ENCODE measurements around the gene ARHGEF5.
"Not testable (repeated sequence)": the region's sequence is repeated elsewhere in the genome, so short reads cannot be mapped to it uniquely, and the experiment has no call there.

ARHGEF5 gene

GRCh38 chr7:144403649-144404061 lies 48.5 kb downstream of the ARHGEF5 start, which contains the start of gene NOBOX:
TSS of gene NOBOX (minus strand) at chr7:144403693.
- Histone ChIP-seq H3K4me3 (ENCODE audit: low read length) (no peak within 1 kb of the TSS), H3K9me3 (ENCODE audit: control insufficient read depth, low read length) (no peaks in the 10 kb centered on the region), H3K36me3 (ENCODE audit: control insufficient read depth, insufficient read depth, low read length, severe bottlenecking) (no peaks in the 10 kb centered on the region), H3K27me3 (replicated peaks; ENCODE audit: control insufficient read depth, insufficient read depth, low read length) (peaks cover 23% of the 10 kb centered on the region), H3K4me1 (ENCODE audit: control insufficient read depth, insufficient read depth, low read length) (no peaks in the 10 kb centered on the region), H3K9ac (ENCODE audit: low read length) (no peak within 1 kb of the TSS)
- DNase-seq (ENCODE audit: low read depth) = no peak

DNA sequence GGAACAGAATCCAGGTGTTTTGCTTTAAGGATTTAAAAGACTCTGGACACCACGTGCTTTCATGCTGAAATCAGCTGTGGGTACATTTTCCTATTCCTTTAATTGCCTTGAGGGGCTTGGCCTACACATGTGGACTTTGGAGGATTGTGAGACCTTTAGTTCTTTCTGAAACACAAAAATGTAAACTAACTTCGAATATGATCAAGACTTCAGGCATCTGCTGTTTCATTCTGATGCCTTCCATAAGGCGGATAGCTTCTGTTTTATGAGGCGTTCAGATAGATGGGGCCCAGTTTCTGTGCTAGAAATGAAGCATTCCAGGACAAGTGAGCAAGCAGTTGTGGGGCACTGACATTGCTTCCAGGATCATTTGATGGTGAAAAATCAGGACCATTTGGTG lies 49.7 kb downstream of the ARHGEF5 start:
- Histone ChIP-seq H3K27me3 (replicated peaks; ENCODE audit: control insufficient read depth, insufficient read depth, low read length) (peaks cover 14% of the 10 kb centered on the region), H3K36me3 (ENCODE audit: control insufficient read depth, insufficient read depth, low read length, severe bottlenecking) (no peaks in the 10 kb centered on the region), H3K4me3 (ENCODE audit: low read length) (no peak overlapping the region), H3K9ac (ENCODE audit: low read length) (no peak overlapping the region), H3K9me3 (ENCODE audit: control insufficient read depth, low read length) (no peaks in the 10 kb centered on the region), H3K4me1 (ENCODE audit: control insufficient read depth, insufficient read depth, low read length) (no peaks in the 10 kb centered on the region)
- peak; percentile 43 for DNase-seq (ENCODE audit: low read depth)

DNA sequence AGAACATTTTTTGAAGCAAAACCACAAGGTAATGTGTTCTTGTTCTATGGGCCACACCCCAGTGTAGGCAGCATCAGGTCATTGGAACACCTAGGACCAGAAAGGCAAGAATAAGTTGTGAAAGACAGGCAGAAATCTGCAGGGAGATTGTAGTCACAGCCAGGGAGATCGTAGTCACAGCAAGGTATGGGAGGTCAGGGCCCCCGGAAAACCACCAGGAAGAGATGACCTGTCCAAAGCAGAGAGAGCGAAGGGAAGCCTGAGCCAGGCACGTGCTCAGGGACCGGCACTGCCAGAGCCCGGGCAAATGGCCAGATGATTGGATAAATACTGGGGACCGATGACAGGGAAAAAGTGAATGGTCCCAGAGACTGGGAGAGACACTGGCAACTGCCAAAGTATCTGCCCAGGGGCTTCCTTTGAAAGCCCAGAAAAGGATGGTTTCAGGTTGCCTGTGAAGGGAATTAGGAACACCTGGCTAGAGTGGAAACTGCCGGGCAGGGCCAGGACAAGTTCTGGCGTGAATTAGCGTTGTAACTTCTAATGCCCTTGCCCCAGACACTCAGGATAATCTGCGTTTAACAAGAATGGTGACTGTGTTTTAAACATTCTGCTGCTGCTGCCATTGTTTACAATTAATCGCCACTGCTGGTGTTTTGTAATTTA lies 52.2 kb downstream of the ARHGEF5 start:
- Histone ChIP-seq H3K9ac (ENCODE audit: low read length) (no peak overlapping the region), H3K4me3 (ENCODE audit: low read length) (no peak overlapping the region), H3K4me1 (ENCODE audit: control insufficient read depth, insufficient read depth, low read length) (no peaks in the 10 kb centered on the region), H3K27me3 (replicated peaks; ENCODE audit: control insufficient read depth, insufficient read depth, low read length) (peaks cover 20% of the 10 kb centered on the region), H3K9me3 (ENCODE audit: control insufficient read depth, low read length) (no peaks in the 10 kb centered on the region), H3K36me3 (ENCODE audit: control insufficient read depth, insufficient read depth, low read length, severe bottlenecking) (no peaks in the 10 kb centered on the region)
- peak; percentile 19 for DNase-seq (ENCODE audit: low read depth)

GRCh38 chr7:144408121-144408520 lies 52.9 kb downstream of the ARHGEF5 start:
- H3K27me3 ChIP-seq (replicated peaks; ENCODE audit: control insufficient read depth, insufficient read depth, low read length) = peaks cover 19% of the 10 kb centered on the region
- no peak overlapping the region for H3K4me3 ChIP-seq (ENCODE audit: low read length)
- H3K9me3 ChIP-seq (ENCODE audit: control insufficient read depth, low read length) = no peaks in the 10 kb centered on the region
- no peak overlapping the region for H3K9ac ChIP-seq (ENCODE audit: low read length)
- H3K4me1 ChIP-seq (ENCODE audit: control insufficient read depth, insufficient read depth, low read length) = no peaks in the 10 kb centered on the region
- no peaks in the 10 kb centered on the region for H3K36me3 ChIP-seq (ENCODE audit: control insufficient read depth, insufficient read depth, low read length, severe bottlenecking)
- peak; percentile 52 for DNase-seq (ENCODE audit: low read depth)

DNA sequence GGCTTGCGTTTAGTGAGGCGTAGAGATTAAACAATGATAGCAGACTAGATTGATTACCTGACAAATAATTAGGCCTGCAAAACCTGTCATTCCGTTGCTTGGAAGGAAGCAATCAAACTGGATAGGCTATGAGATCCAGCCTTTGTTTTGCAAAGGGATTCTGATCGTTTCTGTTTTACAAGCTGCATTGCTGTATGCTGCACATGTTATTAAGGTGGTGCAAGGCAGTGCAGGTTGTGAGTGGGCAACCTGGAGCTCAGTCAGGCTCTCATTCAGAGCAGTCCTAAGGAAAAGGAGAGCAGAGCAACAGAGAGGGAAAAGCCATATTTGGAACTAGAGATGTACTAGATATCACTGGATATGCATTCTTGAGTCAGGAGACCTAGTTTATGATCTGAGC lies 55.2 kb downstream of the ARHGEF5 start:
- Histone ChIP-seq H3K4me3 (ENCODE audit: low read length) (no peak overlapping the region), H3K36me3 (ENCODE audit: control insufficient read depth, insufficient read depth, low read length, severe bottlenecking) (no peaks in the 10 kb centered on the region), H3K4me1 (ENCODE audit: control insufficient read depth, insufficient read depth, low read length) (no peaks in the 10 kb centered on the region), H3K9me3 (ENCODE audit: control insufficient read depth, low read length) (no peaks in the 10 kb centered on the region), H3K27me3 (replicated peaks; ENCODE audit: control insufficient read depth, insufficient read depth, low read length) (peaks cover 19% of the 10 kb centered on the region), H3K9ac (ENCODE audit: low read length) (no peak overlapping the region)
- no peak for DNase-seq (ENCODE audit: low read depth)

- H3K9ac ChIP-seq (ENCODE audit: low read length) = no peak overlapping the region
- no peak for DNase-seq (ENCODE audit: low read depth)
- H3K36me3 ChIP-seq (ENCODE audit: control insufficient read depth, insufficient read depth, low read length, severe bottlenecking) = no peaks in the 10 kb centered on the region
- peaks cover 15% of the 10 kb centered on the region for H3K27me3 ChIP-seq (replicated peaks; ENCODE audit: control insufficient read depth, insufficient read depth, low read length)
- H3K4me3 ChIP-seq (ENCODE audit: low read length) = no peak overlapping the region
- H3K9me3 ChIP-seq (ENCODE audit: control insufficient read depth, low read length) = no peaks in the 10 kb centered on the region
- no peaks in the 10 kb centered on the region for H3K4me1 ChIP-seq (ENCODE audit: control insufficient read depth, insufficient read depth, low read length)
Observed at GRCh38 chr7:144414815-144415214, 59.6 kb downstream of the ARHGEF5 start.

DNA sequence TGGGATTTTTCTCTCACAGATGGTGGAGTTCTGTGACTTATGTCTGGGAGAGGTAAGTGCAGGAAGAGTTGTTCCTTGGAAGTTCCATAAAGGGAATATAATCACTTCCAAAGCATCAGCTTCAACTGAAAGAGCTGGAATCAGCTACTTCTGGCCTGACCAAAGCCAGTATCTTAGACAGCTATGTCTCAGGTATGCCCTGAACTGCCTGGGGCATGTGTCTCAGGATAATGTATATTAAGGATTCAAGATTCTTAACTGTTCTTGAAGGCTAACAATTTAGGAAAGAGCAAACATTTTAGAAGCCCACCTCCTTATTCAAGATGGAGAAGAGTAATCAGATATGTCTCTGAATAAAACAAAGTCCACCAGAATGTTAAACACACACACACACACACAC lies 60.7 kb downstream of the ARHGEF5 start:
- Histone ChIP-seq H3K36me3 (ENCODE audit: control insufficient read depth, insufficient read depth, low read length, severe bottlenecking) (no peaks in the 10 kb centered on the region), H3K9ac (ENCODE audit: low read length) (no peak overlapping the region), H3K4me3 (ENCODE audit: low read length) (no peak overlapping the region), H3K4me1 (ENCODE audit: control insufficient read depth, insufficient read depth, low read length) (no peaks in the 10 kb centered on the region), H3K27me3 (replicated peaks; ENCODE audit: control insufficient read depth, insufficient read depth, low read length) (peaks cover 4% of the 10 kb centered on the region), H3K9me3 (ENCODE audit: control insufficient read depth, low read length) (no peaks in the 10 kb centered on the region)
- DNase-seq (ENCODE audit: low read depth) = no peak

DNA sequence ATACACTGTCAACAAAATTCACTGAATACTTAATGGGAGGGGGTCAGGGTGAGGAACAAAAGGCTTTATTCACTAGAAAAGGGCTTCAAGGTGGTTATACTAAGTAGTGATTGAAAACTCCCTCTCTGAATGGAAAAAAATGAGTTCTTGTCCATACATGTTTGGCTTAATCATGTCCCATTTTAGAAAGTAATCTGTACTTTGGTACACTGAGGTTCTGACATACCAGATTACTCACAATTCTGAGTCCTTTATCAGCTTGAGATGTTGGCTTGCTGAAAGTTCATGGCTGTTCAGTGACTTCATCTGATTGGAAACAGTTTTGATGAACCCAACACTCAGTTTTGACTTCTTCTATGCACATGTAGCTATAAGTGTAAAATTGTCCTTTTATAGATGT lies 61.1 kb downstream of the ARHGEF5 start:
- Histone ChIP-seq H3K27me3 (replicated peaks; ENCODE audit: control insufficient read depth, insufficient read depth, low read length) (peaks cover 4% of the 10 kb centered on the region), H3K9me3 (ENCODE audit: control insufficient read depth, low read length) (no peaks in the 10 kb centered on the region)
- DNase-seq (ENCODE audit: low read depth) = no peak

DNA sequence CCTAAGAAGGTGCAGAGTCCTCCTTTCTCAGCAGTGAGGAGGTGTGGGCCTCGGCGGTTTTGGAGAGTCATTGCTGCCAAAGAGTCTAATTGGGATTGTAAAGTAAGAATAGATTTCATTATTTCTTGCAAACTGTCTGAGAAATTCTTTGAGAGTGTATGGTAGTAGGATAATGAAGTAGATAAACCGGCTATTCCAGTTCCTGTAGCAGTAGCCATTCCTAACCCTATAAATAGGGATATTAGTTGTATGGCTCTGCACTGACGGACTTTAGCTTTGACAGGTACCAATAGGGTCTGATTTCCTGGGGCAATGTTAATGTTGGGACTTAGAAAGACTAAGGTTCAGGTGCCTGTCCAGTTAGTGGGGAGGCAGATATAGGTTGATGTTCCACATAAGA lies 63.7 kb downstream of the ARHGEF5 start:
- H3K9me3 ChIP-seq (ENCODE audit: control insufficient read depth, low read length); H3K4me1 ChIP-seq (ENCODE audit: control insufficient read depth, insufficient read depth, low read length); H3K36me3 ChIP-seq (ENCODE audit: control insufficient read depth, insufficient read depth, low read length, severe bottlenecking); DNase-seq (ENCODE audit: low read depth); H3K4me3 ChIP-seq (ENCODE audit: low read length); H3K9ac ChIP-seq (ENCODE audit: low read length); H3K27me3 ChIP-seq (replicated peaks; ENCODE audit: control insufficient read depth, insufficient read depth, low read length): not testable (repeated sequence)

More for the DNA sequence above, 61.1 kb downstream of the ARHGEF5 start:
- H3K9ac ChIP-seq (ENCODE audit: low read length) = no peak overlapping the region
- H3K4me1 ChIP-seq (ENCODE audit: control insufficient read depth, insufficient read depth, low read length) = no peaks in the 10 kb centered on the region
- H3K4me3 ChIP-seq (ENCODE audit: low read length) = no peak overlapping the region
- H3K36me3 ChIP-seq (ENCODE audit: control insufficient read depth, insufficient read depth, low read length, severe bottlenecking) = no peaks in the 10 kb centered on the region

DNA sequence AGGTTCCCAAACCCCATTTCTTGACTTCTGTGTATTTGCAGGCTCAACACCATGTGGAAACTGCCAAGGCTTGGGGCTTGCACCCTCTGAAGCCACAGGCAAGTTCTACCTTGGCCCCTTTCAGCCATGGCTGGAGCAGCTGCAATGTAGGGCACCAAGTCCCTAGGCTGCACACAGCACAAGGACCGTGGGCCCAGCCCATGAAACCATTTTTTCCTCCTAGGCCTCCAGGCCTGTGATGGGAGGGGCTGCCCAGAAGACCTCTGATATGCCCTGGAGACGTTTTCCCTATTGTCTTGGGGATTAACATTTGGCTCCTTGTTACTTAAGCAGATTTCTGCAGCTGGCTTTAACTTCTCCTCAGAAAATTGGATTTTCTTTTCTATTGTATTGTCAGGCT lies 72.3 kb downstream of the ARHGEF5 start:
- H3K9ac ChIP-seq (ENCODE audit: low read length); H3K9me3 ChIP-seq (ENCODE audit: control insufficient read depth, low read length); H3K36me3 ChIP-seq (ENCODE audit: control insufficient read depth, insufficient read depth, low read length, severe bottlenecking); H3K27me3 ChIP-seq (replicated peaks; ENCODE audit: control insufficient read depth, insufficient read depth, low read length); H3K4me1 ChIP-seq (ENCODE audit: control insufficient read depth, insufficient read depth, low read length); DNase-seq (ENCODE audit: low read depth); H3K4me3 ChIP-seq (ENCODE audit: low read length): not testable (repeated sequence)

GRCh38 chr7:144428431-144428830 lies 73.2 kb downstream of the ARHGEF5 start:
- Histone ChIP-seq H3K9me3 (ENCODE audit: control insufficient read depth, low read length) (peaks cover 9% of the 10 kb centered on the region), H3K4me1 (ENCODE audit: control insufficient read depth, insufficient read depth, low read length) (no peaks in the 10 kb centered on the region), H3K27me3 (replicated peaks; ENCODE audit: control insufficient read depth, insufficient read depth, low read length) (no peaks in the 10 kb centered on the region), H3K9ac (ENCODE audit: low read length) (no peak overlapping the region), H3K4me3 (ENCODE audit: low read length) (no peak overlapping the region), H3K36me3 (ENCODE audit: control insufficient read depth, insufficient read depth, low read length, severe bottlenecking) (no peaks in the 10 kb centered on the region)
- no peak for DNase-seq (ENCODE audit: low read depth)
